Measurements from ENCODE around the gene OR51A4.
A peak's percentile ranks its signal among the peaks of the same experiment; 100 is the strongest.
"Not testable (repeated sequence)": the region's sequence is repeated elsewhere in the genome, so short reads cannot be mapped to it uniquely, and the experiment has no call there.

The OR51A4 gene, protein sequence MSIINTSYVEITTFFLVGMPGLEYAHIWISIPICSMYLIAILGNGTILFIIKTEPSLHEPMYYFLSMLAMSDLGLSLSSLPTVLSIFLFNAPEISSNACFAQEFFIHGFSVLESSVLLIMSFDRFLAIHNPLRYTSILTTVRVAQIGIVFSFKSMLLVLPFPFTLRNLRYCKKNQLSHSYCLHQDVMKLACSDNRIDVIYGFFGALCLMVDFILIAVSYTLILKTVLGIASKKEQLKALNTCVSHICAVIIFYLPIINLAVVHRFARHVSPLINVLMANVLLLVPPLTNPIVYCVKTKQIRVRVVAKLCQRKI

GRCh38 chr11:4947505-4947904 is at the start of gene OR51A4:
OR51A4 (minus strand) TSS chr11:4947605; CDS start chr11:4947100, 505 bp downstream.
- no peak for DNase-seq

- DNase-seq = no peak
Observed at GRCh38 chr11:4994551-4994950, 47.1 kb upstream of the OR51A4 start, which contains the start of gene OR51L1. OR51L1 (plus strand) TSS chr11:4994851; CDS start chr11:4998983, 4,132 bp downstream.

GRCh38 chr11:4991060-4991459 is 43.7 kb upstream of the OR51A4 start:
- DNase-seq = peak; percentile 71

DNA sequence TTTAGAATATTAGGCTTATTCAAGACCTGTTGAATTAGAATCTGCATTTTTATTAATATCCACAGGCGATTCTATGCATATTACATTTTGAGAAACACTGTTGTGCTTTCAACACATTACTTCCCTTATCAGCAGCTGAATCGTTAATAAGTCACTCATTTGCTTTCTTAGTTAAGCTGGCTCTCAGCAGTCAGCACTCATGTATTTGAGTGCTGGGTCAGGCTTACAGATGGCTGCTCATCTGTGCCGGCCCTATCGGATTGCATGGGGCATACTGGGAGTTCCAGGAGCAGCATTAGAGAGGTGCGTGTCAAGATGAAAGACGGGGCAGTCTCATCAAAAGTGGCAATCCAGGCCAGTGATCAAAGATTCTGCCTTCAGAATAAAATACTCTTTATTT is 36.4 kb upstream of the OR51A4 start:
- DNase-seq = no peak

GRCh38 chr11:4982678-4983077 is 35.3 kb upstream of the OR51A4 start:
- no peak for DNase-seq

DNA sequence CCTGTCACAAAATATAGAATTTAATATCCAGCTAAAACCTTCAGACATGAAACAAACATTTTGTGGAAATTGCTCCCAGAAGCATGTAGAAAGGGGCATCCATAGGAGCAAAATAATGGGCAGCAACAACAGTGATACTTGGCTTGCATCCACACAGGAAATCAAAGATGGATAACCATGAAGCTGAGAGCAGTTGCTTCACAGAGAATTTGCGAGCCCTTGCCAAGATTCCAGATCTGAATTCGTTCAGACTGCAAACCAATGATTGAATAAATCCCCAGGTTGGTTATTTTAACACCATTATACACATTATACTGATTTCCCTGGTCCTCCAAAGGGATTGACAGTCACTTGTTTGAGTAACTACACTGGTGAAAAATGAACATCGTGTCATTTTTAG is 31.6 kb upstream of the OR51A4 start:
- no peak for DNase-seq

DNA sequence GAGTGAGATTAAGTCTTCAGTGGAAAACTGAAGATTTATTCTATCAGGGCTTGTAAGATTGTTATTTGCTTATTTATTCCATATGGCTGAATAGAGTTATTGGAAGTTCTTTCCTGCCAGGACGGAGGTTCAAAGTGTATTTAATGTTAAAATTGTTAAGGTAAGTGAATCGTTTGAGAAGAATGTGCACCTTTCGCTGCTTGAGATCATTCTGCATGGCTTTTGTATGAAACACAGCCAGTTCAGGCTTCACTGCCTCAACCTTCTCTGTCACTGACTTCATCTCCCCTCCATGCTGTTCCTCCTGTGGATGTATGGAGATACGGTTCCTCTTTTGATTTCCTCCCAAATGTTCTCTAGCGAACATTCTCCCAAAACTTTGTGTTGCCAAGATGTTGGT is 28.0 kb upstream of the OR51A4 start:
- no peak for DNase-seq

GRCh38 chr11:4962816-4963215 is 15.4 kb upstream of the OR51A4 start:
- no peak for DNase-seq

DNA sequence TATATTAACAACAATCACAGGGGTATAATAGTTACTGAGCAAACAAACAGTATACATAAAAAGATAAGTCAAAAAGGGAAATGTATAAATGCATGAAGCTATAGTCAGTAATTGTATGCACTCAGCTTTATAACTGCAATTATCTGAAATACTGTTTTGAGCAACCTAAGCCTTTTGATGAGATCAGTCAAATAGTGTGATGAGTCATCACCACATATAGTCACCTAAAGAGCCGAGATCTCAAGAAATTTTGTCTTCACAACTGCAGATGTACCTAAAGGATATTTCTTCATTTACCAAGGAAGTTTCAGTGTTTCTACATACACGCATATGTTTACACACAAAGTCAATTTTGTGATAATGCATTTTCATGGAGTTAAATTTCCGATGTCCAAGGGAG is 13.5 kb upstream of the OR51A4 start:
- no peak for DNase-seq

GRCh38 chr11:4957396-4957795 is 10.0 kb upstream of the OR51A4 start:
- no peak for DNase-seq

DNA sequence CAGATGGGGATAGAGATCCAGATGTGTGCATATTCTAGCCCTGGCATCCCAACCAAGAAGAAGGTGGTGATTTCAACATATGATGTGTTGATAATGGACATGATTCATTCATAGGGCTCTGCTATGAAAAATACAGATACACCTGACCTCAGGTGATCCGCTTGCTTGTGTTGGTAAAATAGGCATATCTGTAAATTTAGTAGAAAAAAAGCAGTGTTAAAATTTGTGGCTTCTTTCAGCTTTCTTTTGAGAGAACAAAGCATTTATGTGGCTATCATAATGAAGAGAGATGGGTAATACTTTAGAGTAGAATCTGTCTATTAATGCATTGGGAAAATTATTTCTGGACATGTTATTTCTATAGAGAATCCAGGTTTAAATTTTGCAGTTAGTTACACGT is 8.2 kb upstream of the OR51A4 start, which contains the start of gene OR51A2:
OR51A2 (minus strand) TSS at position 101 of the 400 bp plus-strand sequence; CDS start at position 101, 0 bp downstream.
- DNase-seq = not testable (repeated sequence)

GRCh38 chr11:4936745-4937144 is 10.7 kb downstream of the OR51A4 start:
- no peak for DNase-seq

DNA sequence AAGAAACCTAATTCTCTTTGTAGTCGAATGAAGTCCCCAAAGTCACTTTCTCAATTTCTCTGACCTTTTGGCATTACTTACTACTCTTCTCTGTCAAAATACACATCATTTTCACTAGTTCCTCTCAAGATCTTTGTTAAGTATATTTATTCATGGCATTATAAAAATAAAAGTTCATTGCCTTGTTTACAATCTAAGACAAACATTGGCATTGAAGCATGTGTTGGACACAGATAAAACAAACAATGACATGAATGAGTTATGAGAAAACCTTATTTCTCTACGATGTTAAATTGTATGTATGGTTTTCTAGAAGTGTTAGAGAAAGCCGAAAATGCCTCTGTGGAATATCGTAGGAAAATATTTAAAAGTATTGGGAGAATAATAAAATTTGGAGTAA is 14.7 kb downstream of the OR51A4 start:
- no peak for DNase-seq

DNA sequence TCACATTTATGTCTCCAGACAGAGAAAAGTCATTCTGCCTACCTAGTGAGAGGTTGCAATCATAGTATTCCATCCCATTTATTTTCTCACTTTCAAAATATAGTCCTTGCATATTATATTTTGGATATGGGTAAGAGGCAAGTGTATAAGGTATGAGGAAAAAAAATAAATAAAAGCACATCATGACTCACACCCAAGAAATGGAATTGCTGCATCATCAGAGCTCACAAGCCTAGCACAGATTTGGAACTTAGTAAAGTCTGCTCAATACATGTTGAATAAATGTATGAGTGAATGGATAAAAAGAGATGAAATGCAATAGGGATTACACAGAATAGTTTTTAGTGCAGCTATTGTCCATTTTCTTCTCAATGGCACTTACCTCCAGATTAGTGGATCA is 20.8 kb downstream of the OR51A4 start:
- DNase-seq = no peak

- DNase-seq = no peak
Observed at GRCh38 chr11:4924239-4924638, 23.2 kb downstream of the OR51A4 start, which contains the start of gene OR51G1. OR51G1 (minus strand) TSS chr11:4924339; CDS start chr11:4924339, 0 bp downstream.

- DNase-seq = no peak
Observed at GRCh38 chr11:4922304-4922703, 25.1 kb downstream of the OR51A4 start.

DNA sequence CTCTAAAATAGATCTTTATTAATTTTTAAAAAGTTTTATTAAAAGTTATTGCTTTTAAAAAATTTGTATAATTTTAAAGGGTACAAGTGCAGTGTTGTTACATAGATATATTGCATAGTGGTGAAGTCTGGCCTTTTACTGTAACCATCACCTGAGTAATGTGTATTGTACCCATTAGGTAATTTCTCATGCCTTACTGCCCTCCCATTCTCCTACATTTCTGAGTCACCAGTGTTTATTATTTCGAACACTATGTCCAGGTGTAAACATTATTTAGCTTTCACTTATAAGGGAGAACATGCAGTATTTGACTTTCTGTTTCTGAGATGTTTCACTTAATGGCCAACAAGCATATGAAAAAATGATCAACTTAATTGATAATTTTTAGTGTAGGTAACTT is 25.6 kb downstream of the OR51A4 start:
- no peak for DNase-seq

GRCh38 chr11:4919250-4919649 is 28.2 kb downstream of the OR51A4 start, which contains the start of gene OR51G2:
OR51G2 (minus strand) TSS chr11:4919350; CDS start chr11:4915663, 3,687 bp downstream.
- DNase-seq = no peak

DNA sequence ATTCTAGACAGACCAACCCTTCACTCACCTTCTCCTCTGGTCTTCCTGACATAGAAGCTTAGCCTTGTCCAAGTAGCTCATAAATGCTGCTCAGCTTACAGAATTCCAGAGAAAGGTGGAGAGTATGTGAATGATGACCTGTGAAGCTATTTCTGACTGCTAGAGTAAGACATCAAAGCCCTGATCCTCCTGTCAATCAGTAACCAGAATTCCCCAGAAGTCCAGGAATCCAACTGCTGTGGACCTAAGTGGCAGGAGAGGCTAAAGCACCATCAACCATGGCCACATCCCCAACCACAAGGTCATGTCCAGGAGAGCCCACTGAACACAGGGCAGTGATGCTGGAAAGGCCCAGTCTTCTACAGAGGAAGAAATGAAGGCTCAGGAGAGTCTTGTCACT is 30.8 kb downstream of the OR51A4 start:
- no peak for DNase-seq

GRCh38 chr11:4903484-4903883 is 43.9 kb downstream of the OR51A4 start, which contains the start of gene OR51A7:
OR51A7 (plus strand) TSS chr11:4903783; CDS start chr11:4907370, 3,587 bp downstream.
- no peak for DNase-seq

Measured in hematopoietic multipotent progenitor cell treated with erythropoietin and hydrocortisone succinate and interleukin-3 and kit ligand, for 4 days (in vitro differentiated cells).